GM19438 (cell line): Measurements from ENCODE around the gene PLB1.

Experiments used
- ATAC-seq: cut with Tn5 transposase; IDR thresholded peaks from one replicate; pipeline ENCODE4 v1.9.1; 2021; ENCODE audit warnings: low read depth; ENCODE audit not compliant: unreplicated experiment

PLB1 gene

GRCh38 chr2:28604284-28604843 is 108.5 kb downstream of the PLB1 start:
- ATAC-seq = no peak

DNA sequence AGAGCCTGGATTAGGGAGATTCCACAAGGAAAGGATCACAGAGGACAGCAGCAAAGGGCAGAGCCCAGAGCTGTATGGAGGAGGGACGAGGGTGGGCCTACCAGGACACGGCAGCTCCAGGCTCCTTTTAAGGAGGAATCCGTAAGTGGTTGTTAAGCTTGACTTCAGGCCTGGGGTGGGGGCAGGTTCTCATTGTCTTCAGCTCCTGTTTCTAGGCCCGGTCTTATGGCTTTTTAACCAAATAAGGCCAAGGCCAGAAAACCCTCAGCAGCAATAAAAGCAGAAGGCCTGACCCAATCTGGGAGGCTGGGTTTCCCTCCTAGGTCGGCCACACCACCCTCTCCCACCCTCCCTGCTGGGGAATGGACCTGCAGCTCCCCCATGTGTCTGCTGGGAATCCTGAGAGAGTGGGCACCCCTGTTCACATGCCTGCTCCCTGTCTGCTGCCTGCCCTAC is 111.2 kb downstream of the PLB1 start:
- no peak for ATAC-seq

GRCh38 chr2:28607730-28608499 is 112.1 kb downstream of the PLB1 start:
- no peak for ATAC-seq

- ATAC-seq = no peak
Measured at GRCh38 chr2:28608500-28609424, 112.9 kb downstream of the PLB1 start.

DNA sequence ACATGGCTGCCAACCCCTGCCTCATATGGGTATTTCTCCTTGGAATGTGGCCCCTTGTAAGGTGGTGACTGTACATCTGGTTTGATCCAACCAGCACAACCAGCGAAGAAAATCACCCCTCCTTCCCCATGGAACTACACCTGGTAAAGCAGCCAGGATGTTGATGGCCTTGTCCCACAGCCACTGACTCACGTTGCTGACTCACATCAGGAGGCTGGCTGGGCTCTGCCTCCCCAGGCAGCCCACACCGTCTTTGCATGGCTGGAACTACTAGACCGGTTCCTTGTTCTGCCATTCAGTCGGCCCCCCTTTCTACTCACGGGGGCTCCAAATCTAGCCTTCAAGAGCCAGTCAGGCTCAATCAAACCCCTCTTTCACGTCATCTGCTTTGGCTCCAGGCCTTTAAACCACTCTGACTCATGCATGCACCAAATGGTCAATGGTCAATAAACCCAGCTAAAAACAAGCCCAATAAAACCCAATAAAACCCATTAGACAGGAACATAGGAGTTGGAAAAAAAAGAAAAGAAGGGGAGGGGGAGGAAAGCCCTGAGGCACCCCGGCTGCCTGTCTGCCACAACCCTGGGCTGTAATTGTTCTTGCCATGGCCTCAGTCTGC is 114.8 kb downstream of the PLB1 start:
- no peak for ATAC-seq

DNA sequence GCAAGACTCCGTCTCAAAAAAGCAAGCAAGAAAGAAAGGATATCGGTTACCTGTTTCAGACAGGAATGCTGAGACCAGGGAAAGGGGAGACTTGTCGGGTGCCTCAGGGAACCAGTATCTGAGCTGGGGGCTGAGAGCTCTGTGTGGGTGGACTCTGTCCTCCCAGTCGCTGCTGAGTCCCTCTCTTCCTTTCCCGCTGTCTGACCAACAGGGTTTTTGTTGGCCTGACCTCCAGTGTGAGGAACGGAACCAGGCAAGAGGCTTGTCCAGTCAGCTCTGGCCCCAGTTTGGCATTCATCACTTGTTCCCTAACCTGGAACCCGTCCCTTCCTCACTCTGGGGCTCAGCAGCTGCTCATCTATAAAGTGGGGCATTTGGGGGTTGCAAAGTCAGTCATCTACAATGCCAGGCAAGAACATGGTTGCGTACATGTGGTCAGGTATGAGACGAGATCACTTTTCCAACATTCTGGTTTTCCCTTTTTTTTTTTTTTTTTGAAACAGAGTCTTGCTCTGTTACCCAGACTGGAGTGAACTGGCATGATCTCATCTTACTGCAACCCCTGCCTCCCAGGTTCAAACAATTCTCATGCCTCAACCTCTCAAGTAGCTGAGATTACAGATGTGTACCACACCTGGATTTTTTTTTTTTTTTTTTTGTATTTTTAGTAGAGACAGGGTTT is 116.4 kb downstream of the PLB1 start:
- no peak for ATAC-seq

DNA sequence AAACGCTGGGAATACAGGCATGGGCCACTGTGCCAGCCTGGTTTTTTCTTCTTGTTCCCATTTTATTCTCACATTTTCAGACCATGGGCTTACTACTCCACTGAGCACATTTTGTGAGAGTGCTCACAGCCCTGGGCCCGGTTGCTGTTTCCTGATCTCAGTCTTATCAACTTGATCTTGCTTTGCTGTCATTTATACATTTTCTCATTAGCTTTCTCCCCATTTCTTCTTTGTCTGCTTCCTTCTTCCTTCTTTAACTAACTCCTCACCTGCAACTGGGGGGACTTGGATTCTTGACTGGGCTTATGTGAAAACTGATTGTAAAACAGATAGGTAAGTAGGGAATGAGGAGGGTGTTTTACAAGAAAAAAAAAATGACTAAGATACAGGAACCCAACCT is 117.3 kb downstream of the PLB1 start:
- no peak for ATAC-seq

DNA sequence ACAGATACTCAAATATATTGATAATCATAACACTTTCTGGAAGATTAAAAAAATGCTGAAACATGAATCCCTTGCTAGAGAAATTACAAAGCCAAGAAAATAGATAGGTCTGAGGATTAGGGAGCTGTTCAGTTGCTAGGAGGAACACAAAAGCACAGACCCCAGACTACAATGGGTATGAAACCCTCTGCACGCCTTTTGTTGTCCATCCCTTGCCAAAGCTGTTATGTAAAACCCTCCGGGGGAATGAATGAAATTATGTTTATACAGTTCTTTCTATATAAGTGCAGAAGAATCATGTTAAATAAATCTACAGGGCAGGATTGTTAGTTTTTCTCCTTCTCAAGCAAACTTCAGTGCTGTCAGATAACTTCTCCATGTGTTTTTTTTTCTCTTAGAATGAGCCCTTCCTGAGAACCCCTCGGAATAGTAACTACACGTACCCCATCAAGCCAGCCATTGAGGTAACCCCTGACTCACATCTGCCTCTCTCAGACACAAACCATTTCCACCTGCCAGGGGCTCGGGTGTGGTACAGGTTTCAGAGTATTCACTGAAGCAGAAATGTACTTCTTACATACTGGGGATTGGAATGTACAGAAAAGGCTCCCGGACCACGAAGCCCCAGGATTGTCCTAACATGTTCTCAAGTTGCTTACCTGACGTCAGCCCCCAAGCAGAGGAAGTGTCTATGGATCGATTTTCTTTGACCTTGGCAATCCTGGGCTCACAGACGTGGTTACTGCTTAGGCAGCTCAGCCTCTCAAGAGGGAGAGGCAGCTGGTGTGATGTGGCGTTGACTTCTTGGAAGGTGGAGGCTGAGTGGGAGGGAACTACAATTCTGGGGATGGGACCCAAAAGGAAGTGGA is 118.0 kb downstream of the PLB1 start:
- ATAC-seq = no peak

- no peak for ATAC-seq
Measured at GRCh38 chr2:28615706-28616105, 119.8 kb downstream of the PLB1 start.

DNA sequence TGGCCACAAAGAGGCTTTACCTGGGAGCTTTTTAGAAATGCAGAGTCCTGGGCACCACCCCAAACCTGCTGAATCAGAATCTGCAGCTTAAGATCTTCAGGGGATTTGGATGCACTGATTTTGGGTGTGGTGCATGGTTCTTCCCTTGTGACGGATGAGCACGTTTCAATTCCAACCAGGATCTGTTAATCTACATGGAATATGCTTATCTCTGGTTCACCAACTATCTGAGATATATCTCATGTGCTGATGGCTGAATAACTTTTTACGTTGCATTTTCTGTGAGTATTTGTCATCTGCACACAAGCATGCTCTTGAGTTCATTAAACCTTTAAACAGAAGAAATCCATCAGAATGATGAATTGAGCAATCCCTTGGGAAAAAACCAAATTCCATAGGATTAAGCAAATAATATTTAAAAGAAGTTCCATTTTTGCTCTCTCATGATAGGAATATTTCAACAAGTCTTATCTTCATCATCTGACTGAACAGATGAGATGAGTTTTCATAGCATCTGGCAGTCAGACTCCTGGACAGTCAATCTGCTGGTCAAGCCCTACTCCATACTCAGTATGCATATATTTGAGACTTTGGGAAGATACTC is 120.6 kb downstream of the PLB1 start:
- no peak for ATAC-seq

GRCh38 chr2:28617502-28618184 is 121.8 kb downstream of the PLB1 start:
- ATAC-seq = no peak

- no peak for ATAC-seq
Measured at GRCh38 chr2:28618221-28619141, 122.6 kb downstream of the PLB1 start.

- no peak for ATAC-seq
Measured at GRCh38 chr2:28619213-28620196, 123.6 kb downstream of the PLB1 start.

DNA sequence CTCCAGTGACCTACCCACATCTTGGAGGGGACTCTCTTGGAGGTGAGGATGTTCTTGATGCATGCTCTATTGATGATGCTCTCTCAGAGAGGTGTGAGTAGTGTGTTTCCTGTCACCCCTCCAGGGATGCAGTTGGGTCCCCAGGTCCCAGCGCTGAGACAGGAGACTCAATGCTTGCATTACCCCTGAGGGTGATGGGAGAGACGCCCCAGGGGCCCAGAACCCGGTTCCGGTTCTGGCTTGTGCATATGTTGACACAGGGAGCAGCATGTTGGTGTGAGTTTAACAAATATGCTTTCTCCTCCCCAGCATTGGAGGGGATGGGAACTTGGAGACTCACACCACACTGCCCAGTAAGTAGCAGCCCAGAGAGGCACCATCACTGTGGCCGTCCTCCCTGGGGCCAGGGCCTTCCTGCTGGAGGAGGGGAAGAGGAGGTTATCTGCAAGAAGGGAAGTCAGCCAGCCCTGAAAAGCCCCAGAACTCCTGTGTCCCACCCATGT is 124.5 kb downstream of the PLB1 start:
- ATAC-seq = no peak

DNA sequence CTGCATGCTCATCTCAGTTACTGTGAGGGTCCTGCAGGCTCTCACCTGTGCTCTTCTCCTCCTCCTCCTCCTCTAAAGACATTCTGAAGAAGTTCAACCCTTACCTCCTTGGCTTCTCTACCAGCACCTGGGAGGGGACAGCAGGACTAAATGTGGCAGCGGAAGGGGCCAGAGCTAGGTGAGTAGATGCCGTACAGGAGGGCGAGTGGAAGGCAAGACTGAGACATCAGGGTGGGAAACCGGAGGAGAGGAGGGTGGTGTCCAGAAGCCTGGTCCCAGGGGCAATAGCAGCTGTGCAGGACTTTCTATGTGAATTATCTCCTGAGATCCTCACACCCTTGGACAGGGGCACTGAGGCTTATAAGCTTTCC is 124.9 kb downstream of the PLB1 start:
- no peak for ATAC-seq
